ENCODE data around the gene HABP4. TPM values are rescaled to one million over a fixed set of nuclear protein-coding genes. Genes with fewer than 3 reads are reported as not detected.
A peak's percentile ranks its signal among the peaks of the same experiment; 100 is the strongest.

HABP4 gene
- total and polyA plus RNA-seq, 9 of the 15 experiments (the other 6 are each of a cell fraction or from before 2014, with no cell fraction given): 0.38 to 2.4 (median 1.9) TPM

DNA sequence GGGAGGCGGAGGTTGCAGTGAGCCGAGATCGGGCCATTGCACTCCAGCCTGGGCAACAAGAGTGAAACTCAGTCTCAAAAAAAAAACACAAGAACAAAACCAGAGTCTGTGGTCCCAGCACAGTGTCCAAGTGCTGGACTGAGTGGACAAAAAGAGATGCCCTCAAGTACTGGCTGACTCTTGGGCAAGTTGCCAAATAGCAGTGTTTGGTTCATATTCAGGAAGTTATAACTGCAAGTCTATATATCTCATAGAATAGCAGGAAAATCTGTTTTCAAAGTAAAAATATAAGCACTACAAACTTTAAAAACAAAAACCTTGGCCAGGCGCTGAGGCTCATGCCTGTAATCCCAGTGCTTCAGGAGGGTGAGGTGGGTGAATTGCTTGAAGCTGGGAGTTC is 7.3 kb downstream of the HABP4 start:
- Histone ChIP-seq H4K20me1 (replicated peaks; ENCODE audit: control insufficient read depth, insufficient read depth, low read length) (no peaks in the 10 kb centered on the region), H3K9ac (ENCODE audit: insufficient read depth in 1 of 2, low read depth in 2 of 2, low read length in 2 of 2) (no peak overlapping the region), H3K4me3 (no peak overlapping the region), H3K27ac (ENCODE audit: extremely low read depth, low read depth, low read length) (no peak overlapping the region), H3K27me3 (ENCODE audit: control insufficient read depth in 2 of 2, insufficient read depth in 2 of 2, low read length in 2 of 2) (no peaks in the 10 kb centered on the region), H3K36me3 (ENCODE audit: control insufficient read depth, insufficient read depth, low read length) (no peaks in the 10 kb centered on the region), H3K4me2 (ENCODE audit: insufficient read depth, low read length) (no peak overlapping the region), H2AFZ (ENCODE audit: low read depth, low read length) (no peak overlapping the region), H3K9me3 (replicated peaks; ENCODE audit: control insufficient read depth, insufficient read depth, low read depth, low read length) (no peaks in the 10 kb centered on the region), H3K9me1 (ENCODE audit: control insufficient read depth, insufficient read depth, low read length) (no peaks in the 10 kb centered on the region), H3K79me2 (ENCODE audit: control insufficient read depth, insufficient read depth, low read length) (no peaks in the 10 kb centered on the region), H3K4me1 (replicated peaks in 1 of 2; ENCODE audit: control insufficient read depth in 2 of 2, insufficient read depth in 2 of 2, low read length in 2 of 2) (no peaks in the 10 kb centered on the region)
- FAIRE-seq (no peak), ATAC-seq (no peak), DNase-seq (ENCODE audit: extremely low read depth in 1 of 4, low spot score in 3 of 4) (no peak)
- no TSS peak for BruUV-seq (replicated peaks)
- CTCF ChIA-PET (ENCODE audit: low intra/inter-chr PET ratio): no interaction called here
- in situ Hi-C loops (cut with MboI): no loop called here
- intact Hi-C loops (cut with micrococcal nuclease): no loop called here
- TF ChIP-seq ZNF217 (CRISPR knock-in tag; IDR thresholded peaks at IDR 0.05) (no peak), NFIC (IDR thresholded peaks at IDR 0.05) (peak; percentile 71), EWSR1 (IDR thresholded peaks at IDR 0.05; ENCODE audit: borderline replicate concordance, low read depth, partially characterized antibody) (no peak), ZNF274 (IDR thresholded peaks at IDR 0.05; ENCODE audit: borderline replicate concordance, low read depth, low read length) (no peak), CBX5 (IDR thresholded peaks at IDR 0.05; ENCODE audit: borderline replicate concordance, low read depth) (no peak), HDAC8 (tag; IDR thresholded peaks at IDR 0.05) (no peak), PTRF (tag; IDR thresholded peaks at IDR 0.05) (no peak)
- POLR2A ChIA-PET: interaction anchor here (0.7 kb wide), 1 partner anchor 433 kb away, joined by 4 read pairs; no protein-coding TSS in a partner anchor
- WGBS (ENCODE audit: insufficient coverage, low coverage, missing lambda C conversion rate): 79% methylated on average over 4 of the region's 4 CpGs

DNA sequence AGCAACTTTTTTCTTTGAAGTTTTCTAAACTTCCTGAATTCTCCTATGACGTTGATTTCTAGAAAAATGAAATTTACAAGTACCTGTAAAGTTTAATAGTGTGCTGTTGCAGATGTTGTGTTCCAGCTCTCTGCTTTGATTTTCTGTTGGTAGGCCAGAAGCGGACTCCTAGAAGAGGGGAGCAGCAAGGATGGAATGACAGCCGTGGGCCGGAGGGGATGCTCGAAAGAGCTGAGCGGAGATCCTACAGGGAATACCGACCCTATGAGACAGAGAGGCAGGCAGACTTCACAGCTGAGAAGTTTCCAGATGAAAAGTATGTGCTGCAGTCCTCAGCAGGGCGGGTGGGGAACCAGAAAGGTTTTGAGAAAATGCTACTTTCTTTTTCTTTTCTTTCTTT is 8.3 kb downstream of the HABP4 start:
- Histone ChIP-seq H3K9me1 (ENCODE audit: control insufficient read depth, insufficient read depth, low read length) (no peaks in the 10 kb centered on the region), H3K4me2 (ENCODE audit: insufficient read depth, low read length) (no peak overlapping the region), H3K9ac (ENCODE audit: insufficient read depth in 1 of 2, low read depth in 2 of 2, low read length in 2 of 2) (no peak overlapping the region), H3K4me3 (no peak overlapping the region), H3K9me3 (replicated peaks; ENCODE audit: control insufficient read depth, insufficient read depth, low read depth, low read length) (no peaks in the 10 kb centered on the region), H3K79me2 (ENCODE audit: control insufficient read depth, insufficient read depth, low read length) (no peaks in the 10 kb centered on the region), H3K4me1 (replicated peaks in 1 of 2; ENCODE audit: control insufficient read depth in 2 of 2, insufficient read depth in 2 of 2, low read length in 2 of 2) (no peaks in the 10 kb centered on the region), H4K20me1 (replicated peaks; ENCODE audit: control insufficient read depth, insufficient read depth, low read length) (no peaks in the 10 kb centered on the region), H3K36me3 (ENCODE audit: control insufficient read depth, insufficient read depth, low read length) (no peaks in the 10 kb centered on the region), H3K27me3 (ENCODE audit: control insufficient read depth in 2 of 2, insufficient read depth in 2 of 2, low read length in 2 of 2) (no peaks in the 10 kb centered on the region), H3K27ac (ENCODE audit: extremely low read depth, low read depth, low read length) (no peak overlapping the region), H2AFZ (ENCODE audit: low read depth, low read length) (no peak overlapping the region)
- BruUV-seq (replicated peaks): no TSS peak
- CTCF ChIA-PET (ENCODE audit: low intra/inter-chr PET ratio): no interaction called here
- in situ Hi-C loops (cut with MboI): no loop called here
- POLR2A ChIA-PET: interaction anchor here (0.7 kb wide), 1 partner anchor 434 kb away, joined by 4 read pairs; no protein-coding TSS in a partner anchor
- FAIRE-seq: no peak
- DNase-seq (ENCODE audit: extremely low read depth in 1 of 4, low spot score in 3 of 4): no peak
- WGBS (ENCODE audit: insufficient coverage, low coverage, missing lambda C conversion rate): 51% methylated on average over 7 of the region's 8 CpGs
- ATAC-seq: no peak
- intact Hi-C loops (cut with micrococcal nuclease): no loop called here
- no peak for TF ChIP-seq TCF3 (CRISPR knock-in tag; IDR thresholded peaks at IDR 0.05)
- TF ChIP-seq TFAM (CRISPR knock-in tag; conservative IDR thresholded peaks at IDR 0.05): no peak
- no peak for TF ChIP-seq ZNF165 (CRISPR knock-in tag; IDR thresholded peaks at IDR 0.05; ENCODE audit: borderline replicate concordance)
- TF ChIP-seq, protein P1, sequence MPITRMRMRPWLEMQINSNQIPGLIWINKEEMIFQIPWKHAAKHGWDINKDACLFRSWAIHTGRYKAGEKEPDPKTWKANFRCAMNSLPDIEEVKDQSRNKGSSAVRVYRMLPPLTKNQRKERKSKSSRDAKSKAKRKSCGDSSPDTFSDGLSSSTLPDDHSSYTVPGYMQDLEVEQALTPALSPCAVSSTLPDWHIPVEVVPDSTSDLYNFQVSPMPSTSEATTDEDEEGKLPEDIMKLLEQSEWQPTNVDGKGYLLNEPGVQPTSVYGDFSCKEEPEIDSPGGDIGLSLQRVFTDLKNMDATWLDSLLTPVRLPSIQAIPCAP (CRISPR knock-in tag; IDR thresholded peaks at IDR 0.05; ENCODE audit: borderline replicate concordance): no peak
- no peak for TF ChIP-seq RFX5 (IDR thresholded peaks at IDR 0.05; ENCODE audit: low read depth, low read length)
- TF ChIP-seq, protein P2, sequence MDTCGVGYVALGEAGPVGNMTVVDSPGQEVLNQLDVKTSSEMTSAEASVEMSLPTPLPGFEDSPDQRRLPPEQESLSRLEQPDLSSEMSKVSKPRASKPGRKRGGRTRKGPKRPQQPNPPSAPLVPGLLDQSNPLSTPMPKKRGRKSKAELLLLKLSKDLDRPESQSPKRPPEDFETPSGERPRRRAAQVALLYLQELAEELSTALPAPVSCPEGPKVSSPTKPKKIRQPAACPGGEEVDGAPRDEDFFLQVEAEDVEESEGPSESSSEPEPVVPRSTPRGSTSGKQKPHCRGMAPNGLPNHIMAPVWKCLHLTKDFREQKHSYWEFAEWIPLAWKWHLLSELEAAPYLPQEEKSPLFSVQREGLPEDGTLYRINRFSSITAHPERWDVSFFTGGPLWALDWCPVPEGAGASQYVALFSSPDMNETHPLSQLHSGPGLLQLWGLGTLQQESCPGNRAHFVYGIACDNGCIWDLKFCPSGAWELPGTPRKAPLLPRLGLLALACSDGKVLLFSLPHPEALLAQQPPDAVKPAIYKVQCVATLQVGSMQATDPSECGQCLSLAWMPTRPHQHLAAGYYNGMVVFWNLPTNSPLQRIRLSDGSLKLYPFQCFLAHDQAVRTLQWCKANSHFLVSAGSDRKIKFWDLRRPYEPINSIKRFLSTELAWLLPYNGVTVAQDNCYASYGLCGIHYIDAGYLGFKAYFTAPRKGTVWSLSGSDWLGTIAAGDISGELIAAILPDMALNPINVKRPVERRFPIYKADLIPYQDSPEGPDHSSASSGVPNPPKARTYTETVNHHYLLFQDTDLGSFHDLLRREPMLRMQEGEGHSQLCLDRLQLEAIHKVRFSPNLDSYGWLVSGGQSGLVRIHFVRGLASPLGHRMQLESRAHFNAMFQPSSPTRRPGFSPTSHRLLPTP (IDR thresholded peaks at IDR 0.05; ENCODE audit: borderline replicate concordance, extremely low read depth, insufficient read length): no peak
